Measurements from ENCODE around the gene LTBP1. TPM values are rescaled to one million over a fixed set of nuclear protein-coding genes. Genes with fewer than 3 reads are reported as not detected.

Gene LTBP1
- total RNA-seq, 1 donor from 2014 or later: 3.9 TPM

DNA sequence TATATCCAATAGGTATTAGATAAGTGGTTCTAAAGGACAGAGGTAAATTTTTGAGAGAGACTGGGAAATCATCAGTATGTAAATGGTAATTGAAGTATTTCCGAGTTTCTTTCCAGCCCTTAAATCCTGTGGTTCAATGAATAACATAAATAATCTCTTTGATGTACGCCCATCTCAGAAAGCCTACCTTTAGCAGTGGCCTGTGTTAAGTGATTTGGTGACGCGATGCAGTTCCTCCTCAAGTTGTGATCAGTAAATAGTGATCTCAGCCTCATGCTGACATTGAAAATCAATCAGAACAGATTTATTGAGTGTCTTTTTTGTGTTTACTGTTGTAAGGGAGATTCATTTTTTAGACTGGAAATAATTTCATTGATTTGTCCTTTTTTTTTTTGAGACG is 392.5 kb downstream of the LTBP1 start:
- peaks cover 2% of the 10 kb centered on the region for H3K4me1 Mint-ChIP-seq (ENCODE audit: low read depth, unreplicated experiment)
- no peak overlapping the region for H3K4me3 Mint-ChIP-seq (ENCODE audit: unreplicated experiment)
- H3K27ac Mint-ChIP-seq (ENCODE audit: unreplicated experiment): no peak overlapping the region
- H3K9me3 Mint-ChIP-seq (ENCODE audit: unreplicated experiment): peaks cover 2% of the 10 kb centered on the region
- H3K27me3 Mint-ChIP-seq (ENCODE audit: unreplicated experiment): peaks cover 4% of the 10 kb centered on the region
- DNase-seq: no peak
- no peaks in the 10 kb centered on the region for H3K36me3 Mint-ChIP-seq (ENCODE audit: unreplicated experiment)
- TF ChIP-seq, protein P1, sequence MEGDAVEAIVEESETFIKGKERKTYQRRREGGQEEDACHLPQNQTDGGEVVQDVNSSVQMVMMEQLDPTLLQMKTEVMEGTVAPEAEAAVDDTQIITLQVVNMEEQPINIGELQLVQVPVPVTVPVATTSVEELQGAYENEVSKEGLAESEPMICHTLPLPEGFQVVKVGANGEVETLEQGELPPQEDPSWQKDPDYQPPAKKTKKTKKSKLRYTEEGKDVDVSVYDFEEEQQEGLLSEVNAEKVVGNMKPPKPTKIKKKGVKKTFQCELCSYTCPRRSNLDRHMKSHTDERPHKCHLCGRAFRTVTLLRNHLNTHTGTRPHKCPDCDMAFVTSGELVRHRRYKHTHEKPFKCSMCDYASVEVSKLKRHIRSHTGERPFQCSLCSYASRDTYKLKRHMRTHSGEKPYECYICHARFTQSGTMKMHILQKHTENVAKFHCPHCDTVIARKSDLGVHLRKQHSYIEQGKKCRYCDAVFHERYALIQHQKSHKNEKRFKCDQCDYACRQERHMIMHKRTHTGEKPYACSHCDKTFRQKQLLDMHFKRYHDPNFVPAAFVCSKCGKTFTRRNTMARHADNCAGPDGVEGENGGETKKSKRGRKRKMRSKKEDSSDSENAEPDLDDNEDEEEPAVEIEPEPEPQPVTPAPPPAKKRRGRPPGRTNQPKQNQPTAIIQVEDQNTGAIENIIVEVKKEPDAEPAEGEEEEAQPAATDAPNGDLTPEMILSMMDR (IDR thresholded peaks at IDR 0.05; ENCODE audit: partially characterized antibody, unreplicated experiment): no peak

DNA sequence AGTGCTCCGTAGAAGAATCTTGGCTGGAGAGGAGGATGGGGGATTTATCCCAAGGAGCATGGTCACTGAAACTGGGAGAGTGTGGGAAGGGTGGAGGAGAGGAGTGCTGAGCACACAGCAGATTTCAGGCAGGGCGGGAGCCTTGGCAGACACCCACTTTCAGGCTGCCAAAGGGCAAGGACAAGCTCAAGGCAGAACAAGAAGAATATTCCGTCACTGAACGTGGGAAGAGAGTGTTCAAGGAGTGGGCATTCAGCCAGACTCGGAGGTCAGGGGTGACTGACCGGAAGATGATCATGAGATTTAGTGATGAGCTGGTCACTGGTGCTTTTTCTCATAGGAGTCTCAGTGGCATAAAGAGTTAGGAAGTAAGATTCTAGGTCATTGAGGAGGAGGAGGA is 393.5 kb downstream of the LTBP1 start:
- Mint-ChIP-seq H3K36me3 (ENCODE audit: unreplicated experiment) (no peaks in the 10 kb centered on the region), H3K4me1 (ENCODE audit: low read depth, unreplicated experiment) (peaks cover 2% of the 10 kb centered on the region), H3K27me3 (ENCODE audit: unreplicated experiment) (peaks cover 4% of the 10 kb centered on the region), H3K27ac (ENCODE audit: unreplicated experiment) (no peak overlapping the region), H3K9me3 (ENCODE audit: unreplicated experiment) (peaks cover 2% of the 10 kb centered on the region), H3K4me3 (ENCODE audit: unreplicated experiment) (no peak overlapping the region)
- TF ChIP-seq, protein P1 (IDR thresholded peaks at IDR 0.05; ENCODE audit: partially characterized antibody, unreplicated experiment): no peak
- no peak for DNase-seq

DNA sequence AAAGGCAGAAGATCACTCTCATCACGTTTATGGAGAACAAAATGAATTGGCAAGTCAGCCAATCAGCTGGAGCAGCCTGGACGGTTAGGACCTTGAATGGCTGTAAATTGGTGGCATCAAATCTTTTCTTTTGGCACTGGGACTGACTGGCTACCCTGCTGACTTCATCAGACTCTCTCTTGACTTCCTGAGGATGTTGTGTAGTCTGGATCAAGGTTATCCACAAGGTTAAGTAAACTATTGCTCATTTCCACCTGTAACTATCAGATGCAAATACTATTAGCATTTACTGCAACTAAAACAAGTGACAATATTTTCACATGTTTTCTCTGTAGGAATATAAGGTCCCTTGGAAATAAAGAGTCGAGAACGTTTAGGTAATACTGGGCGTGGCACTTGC is 395.4 kb downstream of the LTBP1 start:
- TF ChIP-seq, protein P1 (IDR thresholded peaks at IDR 0.05; ENCODE audit: partially characterized antibody, unreplicated experiment): no peak
- Mint-ChIP-seq H3K27me3 (ENCODE audit: unreplicated experiment) (peaks cover 4% of the 10 kb centered on the region), H3K9me3 (ENCODE audit: unreplicated experiment) (peaks cover 2% of the 10 kb centered on the region), H3K4me3 (ENCODE audit: unreplicated experiment) (no peak overlapping the region), H3K4me1 (ENCODE audit: low read depth, unreplicated experiment) (peaks cover 2% of the 10 kb centered on the region), H3K27ac (ENCODE audit: unreplicated experiment) (no peak overlapping the region), H3K36me3 (ENCODE audit: unreplicated experiment) (no peaks in the 10 kb centered on the region)
- no peak for DNase-seq

DNA sequence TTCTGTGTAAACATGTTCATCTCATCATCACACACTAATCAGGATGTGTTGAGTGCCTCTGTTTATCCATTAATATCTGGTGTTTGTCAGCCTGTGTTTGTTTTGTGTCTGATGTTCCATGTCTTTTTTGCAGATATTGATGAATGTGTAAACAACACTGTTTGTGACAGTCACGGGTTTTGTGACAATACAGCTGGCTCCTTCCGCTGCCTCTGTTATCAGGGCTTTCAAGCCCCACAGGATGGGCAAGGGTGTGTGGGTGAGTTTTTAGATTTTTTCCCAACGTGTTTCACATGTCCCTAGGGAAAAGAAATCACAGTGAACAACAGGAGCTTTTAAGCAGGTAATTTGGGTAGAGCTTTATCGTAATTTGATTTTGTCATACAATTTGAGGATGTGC is 396.0 kb downstream of the LTBP1 start:
- Mint-ChIP-seq H3K9me3 (ENCODE audit: unreplicated experiment) (peaks cover 2% of the 10 kb centered on the region), H3K4me1 (ENCODE audit: low read depth, unreplicated experiment) (peaks cover 2% of the 10 kb centered on the region), H3K4me3 (ENCODE audit: unreplicated experiment) (no peak overlapping the region), H3K36me3 (ENCODE audit: unreplicated experiment) (no peaks in the 10 kb centered on the region), H3K27me3 (ENCODE audit: unreplicated experiment) (peaks cover 4% of the 10 kb centered on the region), H3K27ac (ENCODE audit: unreplicated experiment) (no peak overlapping the region)
- TF ChIP-seq, protein P1 (IDR thresholded peaks at IDR 0.05; ENCODE audit: partially characterized antibody, unreplicated experiment): no peak
- no peak for DNase-seq

DNA sequence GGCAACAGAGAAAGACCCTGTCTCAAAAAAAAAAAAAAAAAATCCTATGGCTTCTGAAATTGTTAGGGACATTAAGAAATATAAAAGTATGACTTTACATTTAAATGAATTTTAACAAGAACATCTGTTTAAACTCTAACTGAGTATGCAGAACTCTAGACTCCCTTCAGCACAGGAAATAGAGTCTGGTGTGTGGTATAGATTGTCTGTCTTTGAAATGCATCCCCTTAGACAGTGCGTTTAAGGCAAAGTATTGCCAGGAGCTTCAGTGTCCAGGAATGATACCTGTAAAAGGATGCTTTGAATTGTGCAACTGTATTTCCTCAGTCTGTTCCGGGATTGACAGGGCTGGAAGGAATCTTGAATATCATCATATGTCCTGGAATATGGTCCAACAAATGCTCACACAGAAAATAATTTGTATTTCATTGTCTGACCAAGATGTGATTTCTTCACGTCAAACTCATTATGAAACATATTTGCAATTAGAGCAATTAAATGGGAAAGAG is 396.7 kb downstream of the LTBP1 start:
- H3K4me1 Mint-ChIP-seq (ENCODE audit: low read depth, unreplicated experiment): peaks cover 2% of the 10 kb centered on the region
- H3K27me3 Mint-ChIP-seq (ENCODE audit: unreplicated experiment): peaks cover 4% of the 10 kb centered on the region
- no peak overlapping the region for H3K27ac Mint-ChIP-seq (ENCODE audit: unreplicated experiment)
- peaks cover 2% of the 10 kb centered on the region for H3K9me3 Mint-ChIP-seq (ENCODE audit: unreplicated experiment)
- no peak for DNase-seq
- TF ChIP-seq, protein P1 (IDR thresholded peaks at IDR 0.05; ENCODE audit: partially characterized antibody, unreplicated experiment): no peak
- H3K4me3 Mint-ChIP-seq (ENCODE audit: unreplicated experiment): no peak overlapping the region
- no peaks in the 10 kb centered on the region for H3K36me3 Mint-ChIP-seq (ENCODE audit: unreplicated experiment)

Data from glutamatergic neuron (in vitro differentiated cells).